GM12873 (cell line): ENCODE results near the gene AP3D1.

Source experiments
- CTCF ChIP-seq: IDR thresholded peaks from 2 replicates; pipeline ENCODE4 v1.5.1; 2012; ENCODE audit warnings: low read depth, mild to moderate bottlenecking, moderate library complexity, low read length, control low read depth; ENCODE audit not compliant: insufficient read depth; ENCODE audit errors: missing control alignments

Gene AP3D1

GRCh38 chr19:2083174-2083854, 68.1 kb downstream of the AP3D1 start:
- no peak for TF ChIP-seq CTCF

GRCh38 chr19:2081873-2082810, 69.2 kb downstream of the AP3D1 start:
- TF ChIP-seq CTCF, result no peak

GRCh38 chr19:2080336-2080988, 70.9 kb downstream of the AP3D1 start:
- TF ChIP-seq CTCF, result no peak

GRCh38 chr19:2079865-2080301, 71.5 kb downstream of the AP3D1 start:
- TF ChIP-seq CTCF, result no peak

- TF ChIP-seq CTCF, result no peak
These were observed 72.1 kb downstream of the AP3D1 start for GRCh38 chr19:2079076-2079864.

GRCh38 chr19:2077833-2078619, 73.3 kb downstream of the AP3D1 start:
- TF ChIP-seq CTCF, result no peak
